Ovary (tissue), 9 donors: ENCODE data around the gene RGS6. TPM values are rescaled to one million over a fixed set of nuclear protein-coding genes. Genes with fewer than 3 reads are reported as not detected.

Experiments used
- DNase-seq, 5 donors: peaks; one replicate each; pipeline ENCODE4 v3.0.0-alpha.2; 2019 to 2020
- H3K27ac ChIP-seq, 2 donors: fragments of 200-600 bp; one replicate each; pipeline versions ENCODE4 v1.5.1 to v1.8.0; 2019 to 2022
- H3K27me3 ChIP-seq: fragments of 200-600 bp; one replicate; pipeline ENCODE4 v1.8.0; 2022
- H3K36me3 ChIP-seq: fragments of 200-600 bp; sonication (generic); one replicate; pipeline ENCODE4 v1.5.1; 2019
- H3K4me1 ChIP-seq: one replicate; pipeline ENCODE4 v1.8.1; 2013; ENCODE audit warnings: mild to moderate bottlenecking, moderate library complexity; ENCODE audit not compliant: insufficient read depth
- H3K4me3 ChIP-seq: fragments of 200-600 bp; sonication (generic); one replicate; pipeline ENCODE4 v1.5.1; 2017
- H3K9me3 ChIP-seq, 2 donors: fragments of 200-600 bp in 1 of 2; sonication (generic) in 1 of 2; one replicate each; pipeline versions ENCODE4 v1.5.1 to v1.8.1; 2013 to 2019; ENCODE audit warnings: mild to moderate bottlenecking in 1 of 2, moderate library complexity in 1 of 2
- EP300 ChIP-seq: sonication (generic); formaldehyde crosslinking; IDR thresholded peaks from one replicate; pipeline ENCODE4 v1.6.1; 2017; ENCODE audit warnings: antibody characterized with exemption
- POLR2A ChIP-seq: fragments of 450-650 bp; IDR thresholded peaks from one replicate; pipeline ENCODE4 v1.6.1; 2017; ENCODE audit warnings: antibody characterized with exemption, mild to moderate bottlenecking, moderate library complexity
- WGBS, 3 donors: extraction: QIAGEN DNeasy Blood & Tissue Kit in 1 of 3; methylation state at CpG; one replicate each; pipeline versions ENCODE4 v1.1.5 to v1.1.7; 2013 to 2017; 5-methylcytosine and 5-hydroxymethylcytosine counted together
- intact Hi-C, 4 donors: fragments of 100-400 bp; cut with DNase I; formaldehyde crosslinking; loops; one replicate each; pipeline versions ENCODE4 v1.11.0 to v1.15.1; 2022 to 2023
- polyA plus RNA-seq, 2 donors: library from polyadenylated mRNA; stranded (reverse); fragments of 200-250 nt in 1 of 2; fragments of 350-450 nt in 1 of 2; fragmentation: Illumina TruSeq in 1 of 2; extraction: RNeasy Lipid Tissue Mini Kit (QIAGEN cat#74804) in 1 of 2; gene quantifications; one replicate each; pipeline ENCODE4 v1.2.3, GENCODE V29; 2013 to 2014
- total RNA-seq, 7 donors: library from RNA; depleted of rRNA in 2 of 7; stranded (reverse); fragments of >200 nt in 2 of 7; fragmentation: NEBNext Ultra II Directional in 3 of 7; extraction: Animal tissue kit (Norgen Biotek cat#: 25700) in 3 of 7; gene quantifications; one replicate each; pipeline versions ENCODE4 v1.1.0 to v1.2.4, GENCODE V29; 2016 to 2023
- TF ChIP-seq, protein P1 (sequence below), 3 donors: fragments of 450-650 bp in 2 of 3; fragments of 200-600 bp in 1 of 3; IDR thresholded peaks; one replicate each; pipeline versions ENCODE4 v1.5.1 to v1.8.0; 2016 to 2022; ENCODE audit warnings: antibody characterized with exemption in 3 of 3, mild to moderate bottlenecking in 1 of 3
- donor health status: DM: no; HTN: no; CAD: no; lungs with moderate emphysema.
- donor health status: DM: no; HTN: no; CAD: no.
- donor health status: Bipolar disorder and iron deficiency.
- donor health status: DM: yes; HTN: yes; CAD: no.
- donor health status: DM: no; HTN: no; CAD: no.
- donor health status: DM: yes; HTN: yes; CAD: no.

RGS6 gene
- total and polyA plus RNA-seq, 9 donors = 0.53 to 6.9 (median 1.1) TPM

- 81 to 89% (median 82%) methylated on average over 16 of the region's 16 CpGs for WGBS, 3 donors
- TF ChIP-seq POLR2A (no peak), EP300 (no peak)
- TF ChIP-seq, protein P1, sequence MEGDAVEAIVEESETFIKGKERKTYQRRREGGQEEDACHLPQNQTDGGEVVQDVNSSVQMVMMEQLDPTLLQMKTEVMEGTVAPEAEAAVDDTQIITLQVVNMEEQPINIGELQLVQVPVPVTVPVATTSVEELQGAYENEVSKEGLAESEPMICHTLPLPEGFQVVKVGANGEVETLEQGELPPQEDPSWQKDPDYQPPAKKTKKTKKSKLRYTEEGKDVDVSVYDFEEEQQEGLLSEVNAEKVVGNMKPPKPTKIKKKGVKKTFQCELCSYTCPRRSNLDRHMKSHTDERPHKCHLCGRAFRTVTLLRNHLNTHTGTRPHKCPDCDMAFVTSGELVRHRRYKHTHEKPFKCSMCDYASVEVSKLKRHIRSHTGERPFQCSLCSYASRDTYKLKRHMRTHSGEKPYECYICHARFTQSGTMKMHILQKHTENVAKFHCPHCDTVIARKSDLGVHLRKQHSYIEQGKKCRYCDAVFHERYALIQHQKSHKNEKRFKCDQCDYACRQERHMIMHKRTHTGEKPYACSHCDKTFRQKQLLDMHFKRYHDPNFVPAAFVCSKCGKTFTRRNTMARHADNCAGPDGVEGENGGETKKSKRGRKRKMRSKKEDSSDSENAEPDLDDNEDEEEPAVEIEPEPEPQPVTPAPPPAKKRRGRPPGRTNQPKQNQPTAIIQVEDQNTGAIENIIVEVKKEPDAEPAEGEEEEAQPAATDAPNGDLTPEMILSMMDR (IDR thresholded peaks at IDR 0.05) = no peak
- intact Hi-C loops = no loop called here
Measured at GRCh38 chr14:72546344-72547016, 614.3 kb downstream of the RGS6 start.

DNA sequence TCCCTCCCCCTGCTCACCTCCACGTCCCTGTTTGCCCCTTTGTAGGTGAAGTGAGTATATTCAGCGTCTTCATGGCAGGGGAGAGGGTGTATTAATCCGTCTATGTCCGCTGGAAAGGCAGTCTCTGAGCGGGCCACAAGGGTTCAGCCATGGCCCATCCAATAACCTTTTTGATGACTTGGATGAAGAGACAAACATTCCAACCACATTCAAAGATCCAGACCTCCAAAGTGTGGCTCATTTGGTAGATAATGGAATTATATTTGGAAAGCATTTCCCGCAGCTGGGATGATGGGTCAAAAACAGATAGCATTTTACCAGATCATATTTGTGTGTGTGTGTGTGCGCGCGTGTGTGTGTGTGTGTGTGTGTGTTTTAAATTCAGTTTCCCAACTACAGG is 615.8 kb downstream of the RGS6 start:
- intact Hi-C loops = no loop called here
- WGBS, 3 donors = 78 to 85% (median 84%) methylated on average over 9 of the region's 9 CpGs

More at GRCh38 chr14:72546344-72547016, 614.3 kb downstream of the RGS6 start:
- Histone ChIP-seq H3K4me3 (no peak overlapping the region), H3K4me1 (peaks cover 14% of the 10 kb centered on the region), H3K36me3 (no peaks in the 10 kb centered on the region), H3K9me3 (no peaks in the 10 kb centered on the region), H3K27me3 (no peaks in the 10 kb centered on the region), H3K27ac (no peak overlapping the region)
- DNase-seq = no peak

GRCh38 chr14:72549026-72549425 is 616.8 kb downstream of the RGS6 start:
- no peak for DNase-seq

More for the DNA sequence above, 615.8 kb downstream of the RGS6 start:
- no peak for DNase-seq
- Histone ChIP-seq H3K9me3 (no peaks in the 10 kb centered on the region), H3K4me1 (peaks cover 17% of the 10 kb centered on the region), H3K27ac (no peak overlapping the region), H3K27me3 (no peaks in the 10 kb centered on the region), H3K36me3 (no peaks in the 10 kb centered on the region), H3K4me3 (no peak overlapping the region)
- TF ChIP-seq, protein P1 (IDR thresholded peaks at IDR 0.05) = no peak
- TF ChIP-seq POLR2A (no peak), EP300 (no peak)

DNA sequence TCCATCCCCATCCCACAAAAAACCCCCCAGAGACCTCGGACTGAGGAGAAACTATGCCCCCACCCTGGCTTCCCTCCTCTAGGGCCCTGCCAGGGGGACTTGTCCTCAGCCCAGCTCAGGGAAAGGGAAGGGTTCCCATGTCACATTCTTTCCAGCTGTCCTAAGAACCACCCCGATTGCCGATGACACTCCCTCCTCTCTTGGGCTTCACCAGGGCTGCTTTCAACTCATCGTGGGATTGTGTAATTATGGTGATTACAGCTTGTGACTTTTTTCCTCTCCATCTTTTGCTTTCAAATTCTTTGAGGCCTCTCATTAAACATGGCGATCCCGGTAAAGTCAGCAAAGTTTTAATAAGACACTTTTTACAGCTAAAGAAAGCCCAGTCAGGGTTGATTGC is 617.6 kb downstream of the RGS6 start:
- Histone ChIP-seq H3K27ac (no peak overlapping the region), H3K27me3 (no peaks in the 10 kb centered on the region), H3K4me1 (peaks cover 15% of the 10 kb centered on the region), H3K36me3 (no peaks in the 10 kb centered on the region), H3K9me3 (no peaks in the 10 kb centered on the region), H3K4me3 (no peak overlapping the region)
- no peak for DNase-seq
- whole genome bisulfite sequencing, 3 donors = 84 to 92% (median 85%) methylated on average over 6 of the region's 6 CpGs
- TF ChIP-seq EP300 = no peak
- no peak for TF ChIP-seq POLR2A
- TF ChIP-seq, protein P1 (IDR thresholded peaks at IDR 0.05) = no peak
- intact Hi-C loops = no loop called here

More at GRCh38 chr14:72549026-72549425, 616.8 kb downstream of the RGS6 start:
- Histone ChIP-seq H3K27ac (no peak overlapping the region), H3K36me3 (no peaks in the 10 kb centered on the region), H3K4me1 (peaks cover 20% of the 10 kb centered on the region), H3K27me3 (no peaks in the 10 kb centered on the region), H3K9me3 (no peaks in the 10 kb centered on the region), H3K4me3 (no peak overlapping the region)
- intact Hi-C loops = no loop called here
- WGBS, 3 donors = 82 to 88% (median 85%) methylated on average over 8 of the region's 8 CpGs
- TF ChIP-seq, protein P1 (IDR thresholded peaks at IDR 0.05) = no peak
- TF ChIP-seq POLR2A (no peak), EP300 (no peak)
